Endothelial cell of umbilical vein (primary cell): Measurements from ENCODE around the gene MIA2. TPM values are rescaled to one million over a fixed set of nuclear protein-coding genes. Genes with fewer than 3 reads are reported as not detected.
A peak's percentile ranks its signal among the peaks of the same experiment; 100 is the strongest.

Experiments
- BruUV-seq: library from RNA; stranded (reverse); fragments of 400-500 nt; replicated peaks from 2 replicates; lab custom pipeline; 2021; lab: Mats Ljungman, UMichigan
- CTCF ChIA-PET: fragments of 300-600, 350-600 bp; sonication (Branson Sonifier 250); formaldehyde crosslinking; loops from one replicate; lab custom pipeline; 2021; ENCODE audit warnings: antibody characterized with exemption, inconsistent platforms; lab: Charles Lee
- POLR2A ChIA-PET: fragments of 300-600, 350-600 bp; sonication (Branson Sonifier 250); formaldehyde crosslinking; loops from one replicate; lab custom pipeline; 2021; ENCODE audit warnings: antibody characterized with exemption, inconsistent platforms; lab: Charles Lee
- DNase-seq: peaks from one replicate; pipeline ENCODE4 v3.0.0-alpha.2; 2011; ENCODE audit warnings: low read depth, low spot score
- FAIRE-seq: peaks from 2 replicates; lab custom pipeline; 2011; peaks lifted over from hg19 to GRCh38; lab: Jason Lieb, UNC
- H2AFZ ChIP-seq: 2 replicates; pipeline ENCODE4 v1.6.0; 2012; ENCODE audit warnings: low read depth, low read length, control low read depth, inconsistent platforms
- H3K27ac ChIP-seq: 2 replicates; pipeline ENCODE4 v1.5.1; 2011; ENCODE audit warnings: low read depth, mild to moderate bottlenecking, control low read depth, low read length, moderate library complexity; ENCODE audit not compliant: insufficient read depth
- H3K27me3 ChIP-seq, 2 experiments: 2 replicates each; pipeline versions ENCODE4 v1.6.0 to v1.6.1; 2011; ENCODE audit warnings: low read length in 2 of 2, mixed read lengths in 1 of 2; ENCODE audit not compliant: control insufficient read depth in 2 of 2, insufficient read depth in 2 of 2
- H3K36me3 ChIP-seq, 2 experiments: 2 replicates in 1 of 2; 3 replicates in 1 of 2; pipeline ENCODE4 v1.5.1; 2011; ENCODE audit warnings: low read length in 2 of 2, mild to moderate bottlenecking in 1 of 2, moderate library complexity in 1 of 2; ENCODE audit not compliant: control insufficient read depth in 2 of 2, insufficient read depth in 2 of 2; ENCODE audit errors: extremely low read depth in 1 of 2
- H3K4me1 ChIP-seq: 3 replicates; pipeline ENCODE4 v1.5.1; 2011; ENCODE audit warnings: mild to moderate bottlenecking, low read length; ENCODE audit not compliant: control insufficient read depth, insufficient read depth; ENCODE audit errors: extremely low read depth
- H3K4me2 ChIP-seq: 2 replicates; pipeline ENCODE4 v1.6.1; 2011; ENCODE audit warnings: low read length, control low read depth, mixed read lengths; ENCODE audit not compliant: insufficient read depth
- H3K4me3 ChIP-seq, 3 experiments: fragments of 200-600 bp in 1 of 3; sonication (generic), shearing (Covaris generic) in 1 of 3; replicated peaks in 1 of 3; 2 replicates each; pipeline ENCODE4 v1.5.1; 2011 to 2016; ENCODE audit warnings: control low read depth in 3 of 3, low read length in 3 of 3, mild to moderate bottlenecking in 2 of 3, inconsistent platforms in 1 of 3, low read depth in 1 of 3, moderate library complexity in 1 of 3; ENCODE audit not compliant: insufficient read depth in 1 of 3
- H3K79me2 ChIP-seq: 2 replicates; pipeline ENCODE4 v1.6.0; 2012; ENCODE audit warnings: low read length, inconsistent platforms; ENCODE audit not compliant: control insufficient read depth, insufficient read depth
- H3K9ac ChIP-seq: replicated peaks from 2 replicates; pipeline ENCODE3; 2011; ENCODE audit warnings: low read length, control low read depth; ENCODE audit not compliant: insufficient read depth; ENCODE audit errors: extremely low read depth
- H3K9me1 ChIP-seq: replicated peaks from 3 replicates; pipeline ENCODE4 v1.6.0; 2011; ENCODE audit warnings: mild to moderate bottlenecking, low read length; ENCODE audit not compliant: control insufficient read depth, insufficient read depth; ENCODE audit errors: extremely low read depth
- H3K9me3 ChIP-seq: replicated peaks from 2 replicates; pipeline ENCODE4 v1.5.1; 2012; ENCODE audit warnings: low read length, inconsistent platforms; ENCODE audit not compliant: control insufficient read depth, insufficient read depth
- H4K20me1 ChIP-seq: replicated peaks from 2 replicates; pipeline ENCODE3; 2011; ENCODE audit warnings: mild to moderate bottlenecking, low read length; ENCODE audit not compliant: control insufficient read depth, insufficient read depth; ENCODE audit errors: extremely low read depth
- EZH2 ChIP-seq: IDR thresholded peaks from 2 replicates; pipeline ENCODE4 v1.6.1; 2012; ENCODE audit warnings: borderline replicate concordance, low read depth, mild to moderate bottlenecking, moderate library complexity, low read length, inconsistent platforms; ENCODE audit not compliant: severe bottlenecking
- FOS ChIP-seq: IDR thresholded peaks from 2 replicates; pipeline ENCODE4 v1.6.1; 2011; ENCODE audit warnings: mild to moderate bottlenecking, low read length, moderate library complexity, borderline replicate concordance; ENCODE audit not compliant: insufficient read depth
- GATA2 ChIP-seq: IDR thresholded peaks from 2 replicates; pipeline ENCODE4 v1.7.0; 2011; ENCODE audit warnings: low read depth, mild to moderate bottlenecking, moderate library complexity, mixed read lengths, low read length; ENCODE audit not compliant: insufficient read length, insufficient read depth
- JUN ChIP-seq: IDR thresholded peaks from 2 replicates; pipeline ENCODE4 v1.6.1; 2011; ENCODE audit warnings: borderline replicate concordance, low read depth; ENCODE audit not compliant: insufficient read length, insufficient read depth
- MYC ChIP-seq: IDR thresholded peaks from one replicate; pipeline ENCODE4 v1.6.1; 2011; ENCODE audit warnings: mild to moderate bottlenecking, low read depth, low read length
- POLR2A ChIP-seq: IDR thresholded peaks from 2 replicates; pipeline ENCODE4 v1.6.1; 2012; ENCODE audit warnings: low read depth, mild to moderate bottlenecking, control low read depth, low read length
- POLR2AphosphoS5 ChIP-seq: IDR thresholded peaks from 2 replicates; pipeline ENCODE4 v1.6.1; 2012; ENCODE audit warnings: low read depth, mild to moderate bottlenecking, control low read depth, low read length, moderate library complexity; ENCODE audit not compliant: insufficient read depth
- dilution Hi-C: fragments of 300-500 bp; cut with MboI; formaldehyde crosslinking; loops from one replicate; pipeline ENCODE4 v1.15.0; 2019; ENCODE audit warnings: low sequenced_read_pairs; ENCODE audit not compliant: extremely low pct_ligation_motif_present
- intact Hi-C: fragments of 100-400 bp; cut with micrococcal nuclease; formaldehyde crosslinking; loops from one replicate; pipeline ENCODE4 v1.10.0; 2022
- polyA plus RNA-seq, 4 experiments: library from polyadenylated mRNA; depleted of rRNA in 3 of 4; stranded (reverse) in 3 of 4; unstranded in 1 of 4; fragments of >200 nt; gene quantifications; 2 replicates each; pipeline versions ENCODE4 v1.2.1 to v1.2.3, GENCODE V29; 2011 to 2012; ENCODE audit warnings: missing spikeins in 1 of 4
- total RNA-seq: library from RNA; stranded (reverse); gene quantifications from 2 replicates; pipeline ENCODE4 v1.2.3, GENCODE V29; 2021
- TF ChIP-seq, protein P1 (sequence below), 2 donors: IDR thresholded peaks; 1 replicate in 1 of 2; 2 replicates in 1 of 2; pipeline ENCODE4 v1.5.1; 2011; ENCODE audit warnings: low read length in 2 of 2, mild to moderate bottlenecking in 2 of 2, moderate library complexity in 2 of 2, control low read depth in 1 of 2, inconsistent platforms in 1 of 2, low read depth in 1 of 2; ENCODE audit not compliant: insufficient read depth in 1 of 2; ENCODE audit errors: extremely low read depth in 1 of 2
- TF ChIP-seq, protein P2 (sequence below): IDR thresholded peaks from 2 replicates; pipeline ENCODE4 v1.6.1; 2011; ENCODE audit not compliant: insufficient read depth, insufficient read length

Gene MIA2
- total and polyA plus RNA-seq, 2 donors (not counting 3 experiments of a cell fraction or from before 2014, with no cell fraction given) = 9.4 to 14.9 TPM

DNA sequence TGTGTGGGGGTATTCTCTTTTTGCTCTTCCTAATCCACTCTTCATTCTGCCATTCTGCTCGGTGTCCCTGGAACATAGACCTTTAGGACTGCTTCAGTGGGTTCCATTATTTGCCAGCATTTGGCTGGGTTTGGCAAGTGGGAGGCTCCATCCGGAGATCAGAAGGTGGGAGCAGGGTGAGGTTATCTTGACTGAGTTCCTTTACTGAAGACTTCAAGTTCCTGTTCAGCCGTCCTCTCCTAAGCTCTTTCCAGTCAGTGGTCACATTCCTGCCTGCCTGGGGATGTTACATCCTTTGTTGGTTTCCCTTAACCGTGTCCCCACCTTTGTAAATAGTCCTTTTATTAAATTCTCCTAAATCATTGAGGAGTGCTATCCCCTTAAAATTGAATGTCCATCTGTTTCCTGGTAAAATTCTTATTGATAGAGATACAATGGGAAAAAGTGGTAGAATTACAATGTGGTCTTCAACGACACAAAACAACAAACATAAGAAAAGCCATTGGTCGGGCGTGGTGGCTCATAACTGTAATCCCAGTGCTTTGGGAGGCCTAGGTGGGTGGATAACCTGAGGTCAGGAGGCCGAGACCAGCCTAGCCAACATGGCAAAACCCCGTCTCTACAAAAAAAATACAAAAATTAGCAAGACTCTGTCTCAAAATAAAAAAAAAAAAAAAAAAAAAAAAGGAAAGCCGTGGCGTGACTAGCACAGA is 5.0 kb upstream of the MIA2 start:
- FAIRE-seq = no peak
- Histone ChIP-seq H3K4me1 (no peaks in the 10 kb centered on the region), H3K79me2 (no peaks in the 10 kb centered on the region), H3K4me3 (no peak overlapping the region), H3K27ac (no peak overlapping the region), H3K9me1 (no peaks in the 10 kb centered on the region), H3K36me3 (no peaks in the 10 kb centered on the region), H3K4me2 (no peak overlapping the region), H3K27me3 (no peaks in the 10 kb centered on the region), H3K9me3 (no peaks in the 10 kb centered on the region), H3K9ac (no peak overlapping the region), H4K20me1 (no peaks in the 10 kb centered on the region), H2AFZ (peak overlapping the region; percentile 3)
- ChIA-PET CTCF (no interaction called here), POLR2A (no interaction called here)
- TF ChIP-seq, protein P1, sequence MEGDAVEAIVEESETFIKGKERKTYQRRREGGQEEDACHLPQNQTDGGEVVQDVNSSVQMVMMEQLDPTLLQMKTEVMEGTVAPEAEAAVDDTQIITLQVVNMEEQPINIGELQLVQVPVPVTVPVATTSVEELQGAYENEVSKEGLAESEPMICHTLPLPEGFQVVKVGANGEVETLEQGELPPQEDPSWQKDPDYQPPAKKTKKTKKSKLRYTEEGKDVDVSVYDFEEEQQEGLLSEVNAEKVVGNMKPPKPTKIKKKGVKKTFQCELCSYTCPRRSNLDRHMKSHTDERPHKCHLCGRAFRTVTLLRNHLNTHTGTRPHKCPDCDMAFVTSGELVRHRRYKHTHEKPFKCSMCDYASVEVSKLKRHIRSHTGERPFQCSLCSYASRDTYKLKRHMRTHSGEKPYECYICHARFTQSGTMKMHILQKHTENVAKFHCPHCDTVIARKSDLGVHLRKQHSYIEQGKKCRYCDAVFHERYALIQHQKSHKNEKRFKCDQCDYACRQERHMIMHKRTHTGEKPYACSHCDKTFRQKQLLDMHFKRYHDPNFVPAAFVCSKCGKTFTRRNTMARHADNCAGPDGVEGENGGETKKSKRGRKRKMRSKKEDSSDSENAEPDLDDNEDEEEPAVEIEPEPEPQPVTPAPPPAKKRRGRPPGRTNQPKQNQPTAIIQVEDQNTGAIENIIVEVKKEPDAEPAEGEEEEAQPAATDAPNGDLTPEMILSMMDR (IDR thresholded peaks at IDR 0.05; ENCODE audit: extremely low read depth in 1 of 2, insufficient read depth in 1 of 2, low read depth in 1 of 2, low read length in 2 of 2) = no peak
- TF ChIP-seq MYC (no peak), JUN (no peak), EZH2 (no peak), POLR2A (no peak), FOS (no peak), GATA2 (no peak), POLR2AphosphoS5 (no peak)
- TF ChIP-seq, protein P2, sequence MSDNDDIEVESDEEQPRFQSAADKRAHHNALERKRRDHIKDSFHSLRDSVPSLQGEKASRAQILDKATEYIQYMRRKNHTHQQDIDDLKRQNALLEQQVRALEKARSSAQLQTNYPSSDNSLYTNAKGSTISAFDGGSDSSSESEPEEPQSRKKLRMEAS = no peak
- intact Hi-C loops (no loop called here), dilution Hi-C loops (no loop called here)
- no TSS peak for BruUV-seq
- no peak for DNase-seq
